GM18505 (cell line): Measurements from ENCODE around the gene B4GALT6.
"Not testable (repeated sequence)": the region's sequence is repeated elsewhere in the genome, so short reads cannot be mapped to it uniquely, and the experiment has no call there.

ENCODE experiments used
- ATAC-seq: cut with Tn5 transposase; IDR thresholded peaks from one replicate; pipeline ENCODE4 v1.9.1; 2021; ENCODE audit not compliant: unreplicated experiment
- POLR2A ChIP-seq: IDR thresholded peaks from 4 replicates; pipeline ENCODE4 v1.6.1; 2011; ENCODE audit warnings: borderline replicate concordance; ENCODE audit not compliant: insufficient read depth, insufficient read length; ENCODE audit errors: extremely low read depth

Gene B4GALT6, protein sequence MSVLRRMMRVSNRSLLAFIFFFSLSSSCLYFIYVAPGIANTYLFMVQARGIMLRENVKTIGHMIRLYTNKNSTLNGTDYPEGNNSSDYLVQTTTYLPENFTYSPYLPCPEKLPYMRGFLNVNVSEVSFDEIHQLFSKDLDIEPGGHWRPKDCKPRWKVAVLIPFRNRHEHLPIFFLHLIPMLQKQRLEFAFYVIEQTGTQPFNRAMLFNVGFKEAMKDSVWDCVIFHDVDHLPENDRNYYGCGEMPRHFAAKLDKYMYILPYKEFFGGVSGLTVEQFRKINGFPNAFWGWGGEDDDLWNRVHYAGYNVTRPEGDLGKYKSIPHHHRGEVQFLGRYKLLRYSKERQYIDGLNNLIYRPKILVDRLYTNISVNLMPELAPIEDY

DNA sequence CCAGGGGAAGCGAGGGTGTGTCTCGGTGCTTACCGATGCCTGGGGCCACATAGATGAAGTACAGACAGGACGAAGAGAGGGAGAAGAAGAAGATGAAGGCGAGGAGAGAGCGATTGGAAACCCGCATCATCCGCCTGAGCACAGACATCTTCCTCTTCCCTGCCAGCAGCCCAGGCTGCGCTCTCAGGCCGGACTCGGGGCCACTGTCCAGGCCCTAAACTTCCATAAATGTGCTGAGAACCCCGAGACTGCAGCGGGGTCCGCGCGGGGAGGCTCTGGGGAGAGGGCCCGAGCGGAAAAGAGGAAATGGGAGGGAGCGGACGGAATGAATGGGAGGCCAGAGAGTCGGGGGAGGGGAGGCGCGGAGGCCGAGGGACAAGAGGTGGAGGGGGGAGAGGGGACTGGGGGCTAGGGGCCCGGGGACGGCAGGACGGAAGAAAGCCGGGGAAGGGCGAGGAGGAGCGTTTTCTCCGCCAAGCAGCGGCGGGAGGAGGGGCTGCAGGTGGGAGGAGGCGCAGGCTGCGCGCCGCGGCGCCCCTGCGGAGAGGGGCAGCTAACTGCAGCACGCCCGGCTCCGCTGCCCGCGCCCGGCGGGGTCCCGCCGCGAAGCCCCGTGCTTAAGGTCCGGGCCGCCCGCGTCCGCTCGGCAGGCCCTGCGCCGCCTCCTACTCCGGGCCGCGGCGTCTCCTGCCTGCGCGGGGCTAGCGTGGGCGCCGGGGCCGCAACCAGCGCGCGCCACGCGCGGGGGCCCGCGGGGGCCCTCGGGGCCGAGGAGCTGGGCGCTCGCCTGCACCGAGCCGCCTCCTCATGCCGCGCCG lies at the start of gene B4GALT6:
Gene B4GALT6 (minus strand): TSS at position 303 of the 818 bp plus-strand sequence. CDS start 155 bp downstream, at position 148.
- peak; percentile 39 for ATAC-seq
- peak; percentile 16 for TF ChIP-seq POLR2A

DNA sequence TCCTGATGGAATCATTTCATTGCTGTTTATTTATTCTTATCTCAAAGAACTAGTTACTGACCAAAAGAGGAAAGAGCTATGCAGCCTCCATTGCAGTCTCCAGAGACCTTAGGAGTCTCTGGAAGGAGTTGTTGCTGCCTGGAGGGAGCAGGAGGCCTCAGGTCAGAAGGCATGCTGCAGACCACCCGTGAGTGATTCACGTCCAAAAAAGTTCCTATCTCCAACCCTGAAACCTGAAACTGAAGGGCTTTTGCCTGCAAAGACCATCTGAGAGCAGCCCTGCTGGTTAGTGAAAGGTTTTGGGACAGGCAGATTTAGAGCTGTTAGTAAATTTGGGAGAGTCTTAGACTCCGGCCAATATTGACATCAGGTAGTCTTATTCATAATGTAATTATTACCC lies 47.2 kb upstream of the B4GALT6 start:
- ATAC-seq = no peak
- no peak for TF ChIP-seq POLR2A

DNA sequence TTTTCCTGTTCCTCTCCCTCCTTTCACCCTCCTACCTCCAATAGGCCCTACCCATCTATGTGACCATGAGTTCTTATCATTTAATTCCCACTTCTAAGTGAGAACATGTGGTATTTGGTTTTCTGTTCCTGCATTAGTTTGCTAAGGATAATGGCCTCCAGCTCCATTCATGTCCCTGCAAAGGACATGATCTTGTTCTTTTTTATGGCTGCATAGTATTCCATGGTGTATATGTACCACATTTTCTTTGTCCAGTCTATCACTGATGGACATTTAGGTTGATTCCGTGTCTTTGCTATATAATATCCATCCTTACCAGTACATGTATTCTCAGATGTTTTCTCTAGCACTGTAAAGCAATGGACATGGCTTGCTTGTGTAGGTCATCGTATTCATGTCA lies 44.8 kb upstream of the B4GALT6 start:
- not testable (repeated sequence) for ATAC-seq

DNA sequence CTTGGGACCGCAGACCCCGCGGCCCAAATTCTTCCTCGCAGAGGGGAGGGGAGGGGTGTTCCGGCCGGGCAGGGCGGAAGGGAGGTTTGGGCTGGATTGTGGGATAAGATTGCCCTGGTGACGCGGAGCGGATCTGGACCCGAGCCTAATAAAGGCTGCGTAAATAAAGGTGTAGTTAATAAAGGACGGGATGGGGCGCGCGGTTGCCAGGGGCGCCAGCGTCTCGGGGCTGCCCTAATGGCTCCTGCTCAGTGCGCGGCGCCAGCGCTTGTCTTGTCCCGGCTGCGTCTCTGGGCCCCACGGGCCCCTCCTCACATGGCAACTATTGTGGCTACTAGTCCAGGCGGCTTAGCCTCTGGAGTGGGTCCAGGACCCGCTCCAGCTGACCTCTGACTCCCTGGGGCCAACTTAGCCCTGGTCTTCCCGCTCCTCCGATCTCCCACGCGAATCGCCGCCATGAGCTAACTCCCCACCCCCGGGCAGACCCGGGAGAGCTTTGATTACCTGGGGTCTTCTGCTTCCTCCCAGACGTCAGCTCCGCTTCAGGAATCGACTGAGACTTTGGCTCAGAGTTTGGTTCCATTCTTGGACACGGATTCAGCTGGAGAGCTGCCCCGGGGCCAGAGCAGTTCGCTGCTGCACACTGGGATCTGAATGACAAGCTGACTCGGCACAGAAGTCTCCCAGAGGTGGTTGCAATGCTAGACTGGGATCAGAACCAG lies 39.8 kb upstream of the B4GALT6 start:
- TF ChIP-seq POLR2A = no peak
- no peak for ATAC-seq

DNA sequence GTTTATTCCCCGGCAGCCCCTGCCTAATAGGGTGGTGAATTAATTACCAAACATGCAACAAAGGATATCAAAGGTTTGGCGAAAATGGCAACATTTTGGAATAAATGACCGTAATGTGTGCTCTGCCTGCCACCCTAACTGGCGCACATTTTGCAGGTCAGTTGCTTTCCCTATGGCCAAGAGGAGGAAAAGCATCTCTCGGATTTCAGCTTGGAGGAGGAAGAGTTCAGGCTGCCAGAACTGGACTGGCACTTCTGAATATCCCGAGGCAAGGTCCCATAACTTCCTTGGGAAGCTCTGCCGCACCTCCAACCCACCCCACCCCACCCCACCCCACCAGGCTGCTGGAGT lies 39.2 kb upstream of the B4GALT6 start:
- ATAC-seq = no peak
- TF ChIP-seq POLR2A = no peak

DNA sequence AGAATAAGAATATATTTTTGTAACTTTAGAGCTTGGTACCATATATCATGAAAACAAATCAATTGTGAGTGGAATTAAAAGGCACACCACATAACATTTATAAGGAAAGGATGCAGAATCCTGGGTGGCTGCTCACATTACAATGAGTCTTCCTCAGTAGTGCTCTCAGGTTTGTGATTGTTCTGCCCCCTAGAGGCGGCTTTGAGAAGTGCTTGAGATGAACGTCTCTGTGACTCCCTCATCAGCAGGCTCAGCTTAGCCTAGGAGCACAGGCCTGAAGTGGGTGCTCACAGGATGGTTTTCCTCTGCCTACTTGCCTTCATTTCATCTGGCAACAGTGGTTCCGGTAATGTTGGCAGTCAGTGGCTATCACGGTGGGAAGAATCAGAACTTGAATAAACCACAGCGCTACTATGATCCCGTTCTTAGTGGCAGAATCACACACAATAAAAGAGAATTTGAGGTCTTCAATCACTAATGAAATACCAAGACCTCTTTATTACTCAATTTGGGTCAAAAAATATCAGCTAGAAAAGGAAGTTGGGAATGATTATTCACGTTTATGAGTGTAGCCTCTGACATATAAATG lies 38.1 kb upstream of the B4GALT6 start:
- no peak for TF ChIP-seq POLR2A

DNA sequence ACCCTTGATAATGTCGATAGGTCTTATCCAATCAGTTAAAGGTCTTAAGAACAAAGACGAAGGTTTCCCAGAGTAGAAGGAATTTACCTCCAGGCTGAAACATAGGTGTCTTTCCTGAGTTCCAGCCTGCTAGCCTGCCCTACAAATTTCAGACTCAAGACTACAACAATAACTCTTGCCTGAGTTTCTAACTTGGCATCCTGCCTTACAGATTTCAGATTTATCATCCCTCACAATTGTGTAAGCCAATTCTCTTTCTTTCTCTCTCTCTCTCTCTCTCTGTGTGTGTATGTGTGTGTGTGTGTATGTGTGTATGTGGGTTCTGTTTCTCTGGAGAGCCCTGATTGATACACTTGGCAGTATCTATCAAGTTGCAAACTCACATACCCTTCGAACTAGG lies 37.2 kb upstream of the B4GALT6 start:
- no peak for ATAC-seq
- TF ChIP-seq POLR2A = no peak

More for the DNA sequence above, 38.1 kb upstream of the B4GALT6 start:
- peak; percentile 95 for ATAC-seq

DNA sequence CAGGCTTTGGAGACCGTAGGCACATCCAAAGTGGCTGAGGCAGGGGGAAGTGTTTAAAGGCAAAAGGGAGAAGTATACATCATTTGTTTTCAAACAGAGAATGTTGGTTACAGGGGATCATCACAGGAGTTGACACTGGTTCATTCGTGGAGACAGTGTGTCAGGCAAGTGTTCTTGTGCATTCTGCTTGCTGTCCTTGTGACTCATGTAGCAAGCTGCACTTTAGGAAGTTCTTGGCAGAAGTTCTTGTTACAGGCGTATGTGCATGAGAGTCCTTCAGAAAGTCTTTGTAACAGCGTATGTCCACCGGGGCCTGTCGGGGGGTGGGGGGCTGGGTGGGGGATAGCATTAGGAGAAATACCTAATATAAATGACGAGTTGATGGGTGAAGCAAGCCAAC lies 36.5 kb upstream of the B4GALT6 start:
- ATAC-seq = no peak
- TF ChIP-seq POLR2A = no peak

DNA sequence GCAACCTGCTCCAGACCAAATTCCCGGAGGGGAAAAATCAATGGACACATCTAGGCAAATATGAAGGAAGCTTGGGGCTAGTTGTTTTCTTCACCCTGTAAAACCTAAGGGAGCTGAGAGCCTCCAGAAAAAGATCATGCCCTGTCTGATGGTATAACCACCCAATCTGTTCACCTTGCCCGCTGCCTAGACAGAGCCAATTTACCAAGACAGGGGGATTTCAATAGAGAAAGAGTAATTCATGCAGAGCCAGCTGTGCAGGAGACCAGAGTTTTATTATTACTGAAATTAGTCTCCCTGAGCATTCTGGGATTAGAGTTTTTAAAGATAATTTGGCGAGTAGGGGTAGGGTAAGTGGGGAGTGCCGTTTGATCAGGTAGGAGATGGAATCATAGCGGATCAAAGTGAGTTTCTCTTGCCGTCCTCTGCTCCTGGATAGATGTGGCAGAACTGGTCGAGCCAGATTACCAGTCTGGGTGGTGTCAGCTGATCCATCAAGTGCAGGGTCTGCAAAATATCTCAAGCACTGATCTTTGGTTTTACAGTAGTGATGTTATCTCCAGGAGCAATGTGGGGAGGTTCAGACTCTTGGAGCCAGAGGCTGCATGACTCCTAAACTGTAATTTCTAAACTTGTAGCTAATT lies 35.1 kb upstream of the B4GALT6 start:
- TF ChIP-seq POLR2A = no peak
- no peak for ATAC-seq

DNA sequence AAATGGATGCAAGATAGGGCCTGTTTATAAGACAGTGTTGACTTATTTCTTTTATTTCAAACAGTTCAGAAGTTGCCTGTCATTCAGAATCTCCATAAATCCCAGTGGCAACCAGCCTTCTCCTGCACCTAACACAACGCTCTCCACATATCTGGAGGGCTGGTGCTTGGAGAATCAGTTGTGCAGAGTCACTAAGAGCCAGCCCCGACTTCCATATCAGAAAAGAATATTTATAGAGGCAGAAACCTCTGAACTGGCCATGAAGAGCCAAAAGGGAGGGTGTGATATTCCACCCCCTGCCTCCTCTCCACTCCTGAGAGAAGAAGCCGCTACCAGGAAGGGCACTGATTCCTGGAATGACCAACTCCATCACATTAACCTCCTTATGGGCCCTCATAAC lies 34.0 kb upstream of the B4GALT6 start:
- TF ChIP-seq POLR2A = no peak
- no peak for ATAC-seq

DNA sequence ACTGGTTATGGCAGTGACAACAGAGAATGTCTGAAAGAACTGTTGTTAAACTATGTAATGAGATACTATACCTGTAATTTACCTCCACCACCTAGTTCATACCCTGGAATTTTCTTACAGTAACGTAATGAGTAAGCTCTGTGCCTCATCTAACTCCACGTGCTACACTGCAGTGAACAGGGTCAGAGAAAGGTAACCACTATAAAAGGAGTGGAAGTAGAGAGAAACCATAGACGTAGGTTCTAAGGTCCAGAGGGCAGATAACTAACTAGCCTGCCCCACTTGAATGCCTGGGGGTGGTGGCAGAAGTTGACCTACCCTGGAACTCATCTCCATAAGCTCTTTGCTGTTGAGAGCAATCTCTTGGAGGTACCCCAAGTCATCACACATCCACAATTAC lies 32.0 kb upstream of the B4GALT6 start:
- no peak for TF ChIP-seq POLR2A
- ATAC-seq = peak; percentile 60

DNA sequence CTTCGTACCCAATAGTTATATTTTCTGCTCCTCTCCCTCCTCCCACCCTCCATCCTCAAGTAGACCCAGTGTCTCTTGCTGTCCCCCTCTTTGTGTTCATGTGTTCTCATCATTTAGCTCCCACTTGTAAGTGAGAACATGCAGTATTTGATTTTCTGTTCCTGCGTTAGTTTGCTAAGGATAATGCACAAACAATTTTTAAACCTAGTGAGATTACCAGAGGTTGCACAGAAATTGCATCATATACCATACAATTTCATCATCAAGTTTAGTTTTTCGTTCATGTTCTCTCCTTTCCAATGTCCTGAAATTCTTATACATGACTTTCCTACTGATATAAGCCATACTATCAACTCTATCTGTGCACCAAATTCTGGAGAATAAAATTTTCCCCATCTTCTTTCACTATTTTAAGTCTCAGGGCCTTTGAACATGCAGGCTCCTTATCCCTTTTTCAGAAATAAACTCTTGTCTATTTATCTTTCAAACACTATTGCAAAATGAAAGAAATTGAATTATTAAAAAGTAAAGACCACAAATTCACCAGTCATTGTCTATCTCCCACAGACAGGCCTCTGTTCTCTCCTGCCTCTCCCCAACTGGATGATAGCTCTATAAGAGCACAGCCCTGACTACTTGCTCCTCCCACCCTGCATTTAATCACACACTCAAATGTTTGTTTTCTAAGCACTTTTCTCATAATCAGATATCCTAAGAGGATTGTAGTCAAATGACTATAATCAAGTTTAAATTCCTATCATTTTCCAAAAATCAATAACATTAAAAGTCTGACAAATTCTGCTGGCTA lies 27.2 kb upstream of the B4GALT6 start:
- TF ChIP-seq POLR2A = no peak
- ATAC-seq = no peak
